NCI-H748 (cell line): ENCODE measurements around the gene TPSG1.
"Not testable (repeated sequence)": the region's sequence is repeated elsewhere in the genome, so short reads cannot be mapped to it uniquely, and the experiment has no call there.

Source experiments
- DNase-seq: peaks from one replicate; lab custom pipeline; 2025; ENCODE audit not compliant: unreplicated experiment; lab: John Stamatoyannopoulos, UW

Gene TPSG1

GRCh38 chr16:1257561-1258224, 32.6 kb upstream of the TPSG1 start:
- DNase-seq, result peak; percentile 16

GRCh38 chr16:1256874-1257322, 31.8 kb upstream of the TPSG1 start:
- no peak for DNase-seq

- DNase-seq, result not testable (repeated sequence)
These were observed 31.3 kb upstream of the TPSG1 start for GRCh38 chr16:1256296-1256873.

GRCh38 chr16:1255276-1256122, 30.4 kb upstream of the TPSG1 start, which contains the start of gene TPSD1:
Gene TPSD1 (plus strand): TSS chr16:1256069. CDS start chr16:1256281, 212 bp downstream.
- DNase-seq, result not testable (repeated sequence)

GRCh38 chr16:1254821-1255220, 29.8 kb upstream of the TPSG1 start:
- DNase-seq, result not testable (repeated sequence)

GRCh38 chr16:1253701-1254364, 28.8 kb upstream of the TPSG1 start:
- DNase-seq, result not testable (repeated sequence)

GRCh38 chr16:1249031-1249755, 24.1 kb upstream of the TPSG1 start:
- DNase-seq, result not testable (repeated sequence)

GRCh38 chr16:1247903-1248537, 23.0 kb upstream of the TPSG1 start:
- not testable (repeated sequence) for DNase-seq

- DNase-seq, result no peak
These were observed 20.5 kb upstream of the TPSG1 start for GRCh38 chr16:1245452-1246020.

- DNase-seq, result no peak
These were observed 19.8 kb upstream of the TPSG1 start for GRCh38 chr16:1244881-1245280.

- DNase-seq, result not testable (repeated sequence)
These were observed 19.1 kb upstream of the TPSG1 start for GRCh38 chr16:1243907-1244850.

- not testable (repeated sequence) for DNase-seq
These were observed 18.3 kb upstream of the TPSG1 start for GRCh38 chr16:1243363-1243762.

- DNase-seq, result not testable (repeated sequence)
These were observed 16.0 kb upstream of the TPSG1 start for GRCh38 chr16:1241081-1241480.

- DNase-seq, result not testable (repeated sequence)
These were observed 15.4 kb upstream of the TPSG1 start, which contains the start of gene TPSAB1 for GRCh38 chr16:1240436-1240835. Gene TPSAB1 (plus strand): TSS chr16:1240705. CDS start chr16:1240939, 234 bp downstream.

GRCh38 chr16:1239575-1239974, 14.5 kb upstream of the TPSG1 start:
- DNase-seq, result not testable (repeated sequence)

- DNase-seq, result not testable (repeated sequence)
These were observed 13.8 kb upstream of the TPSG1 start for GRCh38 chr16:1238909-1239308.

GRCh38 chr16:1237990-1238389, 12.9 kb upstream of the TPSG1 start:
- DNase-seq, result no peak

- not testable (repeated sequence) for DNase-seq
These were observed 11.6 kb upstream of the TPSG1 start for GRCh38 chr16:1236659-1237058.
